RWPE1 (cell line): ENCODE results near the gene INTS11.
"Not testable (repeated sequence)": the region's sequence is repeated elsewhere in the genome, so short reads cannot be mapped to it uniquely, and the experiment has no call there.

ENCODE experiments used
- CTCF ChIA-PET: fragments of 350-600 bp; sonication (Branson Sonifier 250); formaldehyde crosslinking; extraction: SDS; loops from one replicate; lab custom pipeline; 2021; lab: Yijun Ruan, JAX
- POLR2A ChIA-PET: fragments of 400-600 bp; formaldehyde crosslinking; extraction: SDS; loops from one replicate; lab custom pipeline; 2020; ENCODE audit warnings: antibody characterized with exemption; ENCODE audit not compliant: low non-redundant PET; lab: Yijun Ruan, JAX
- DNase-seq: peaks from one replicate; pipeline ENCODE4 v3.0.0; 2012; ENCODE audit warnings: low spot score
- H3K27ac ChIP-seq: fragments of 450-650 bp; 2 replicates; pipeline ENCODE4 v1.5.1; 2017
- CTCF ChIP-seq: fragments of 450-650 bp; conservative IDR thresholded peaks from 2 replicates; pipeline ENCODE4 v1.5.1; 2017; ENCODE audit warnings: low read depth, mild to moderate bottlenecking

The INTS11 gene

GRCh38 chr1:1320666-1321448, 3.6 kb downstream of the INTS11 start:
- ChIA-PET CTCF (no interaction called here), POLR2A (no interaction called here)
- TF ChIP-seq CTCF = no peak
- no peak for DNase-seq
- H3K27ac ChIP-seq = peak overlapping the region; percentile 100

GRCh38 chr1:1319646-1319941, 4.9 kb downstream of the INTS11 start:
- POLR2A ChIA-PET = no interaction called here
- TF ChIP-seq CTCF = no peak
- peak overlapping the region; percentile 100 for H3K27ac ChIP-seq
- no peak for DNase-seq
- CTCF ChIA-PET = no interaction called here

- peak overlapping the region; percentile 100 for H3K27ac ChIP-seq
- POLR2A ChIA-PET = interaction anchor here (0.8 kb wide), 1 partner anchor 14 kb away, joined by 4 read pairs; no protein-coding TSS in a partner anchor
- TF ChIP-seq CTCF = no peak
- no peak for DNase-seq
- CTCF ChIA-PET = interaction anchor here (1.0 to 1.5 kb wide), 2 partner anchors 53 to 186 kb away, joined by 3 to 4 read pairs; no protein-coding TSS in a partner anchor
Observed at GRCh38 chr1:1318777-1319645, 5.4 kb downstream of the INTS11 start.

GRCh38 chr1:1318131-1318652, 6.3 kb downstream of the INTS11 start:
- TF ChIP-seq CTCF = no peak
- no peak for DNase-seq
- CTCF ChIA-PET = interaction anchor here (1.0 to 1.5 kb wide), 2 partner anchors 54 to 187 kb away, joined by 3 to 4 read pairs; no protein-coding TSS in a partner anchor
- POLR2A ChIA-PET = interaction anchor here (0.8 kb wide), 1 partner anchor 13 kb away, joined by 4 read pairs; no protein-coding TSS in a partner anchor
- peak overlapping the region; percentile 100 for H3K27ac ChIP-seq

GRCh38 chr1:1317420-1317819, 7.0 kb downstream of the INTS11 start:
- ChIA-PET POLR2A (no interaction called here), CTCF (interaction anchor here (1.5 kb wide), 1 partner anchor 188 kb away, joined by 4 read pairs; no protein-coding TSS in a partner anchor)
- TF ChIP-seq CTCF = no peak
- no peak for DNase-seq
- peak overlapping the region; percentile 100 for H3K27ac ChIP-seq

GRCh38 chr1:1316199-1316598, 8.3 kb downstream of the INTS11 start:
- POLR2A ChIA-PET, DNase-seq, CTCF ChIA-PET: not testable (repeated sequence)
- peak overlapping the region; percentile 100 for H3K27ac ChIP-seq
